ENCODE measurements around the gene MYH7. TPM values are rescaled to one million over a fixed set of nuclear protein-coding genes. Genes with fewer than 3 reads are reported as not detected.

Gene MYH7
- total RNA-seq, 2 experiments from 2014 or later, result not detected

Small RNAs within 50 kb of the gene (microRNA-seq; reads per million reads assigned to microRNA genes)
- gene MIR208A (ENCODE audit: borderline microRNAs expressed, borderline replicate concordance) (not detected), gene MIR208B (ENCODE audit: borderline microRNAs expressed, borderline replicate concordance) (not detected)

Other genes with a start within 250 kb of the MYH7 start
- not detected for gene RNF212B, start 197.7 kb downstream of the MYH7 start, total RNA-seq
- 1 to 10 TPM; 6.3 to 7.8 TPM for gene HOMEZ, start 149.5 kb downstream of the MYH7 start, total RNA-seq
- gene PPP1R3E, start 132.8 kb downstream of the MYH7 start, total RNA-seq, result 10 to 100 TPM; 14.7 to 15.8 TPM
- gene BCL2L2, start 128.8 kb downstream of the MYH7 start, total RNA-seq, result 1 to 10 TPM in 1 of 2 experiments, under 1 TPM in 1; 0.60 to 1.5 TPM
- gene PABPN1, start 114.2 kb downstream of the MYH7 start, total RNA-seq, result 100 to 1,000 TPM; 194 to 204 TPM
- gene SLC22A17, start 82.8 kb downstream of the MYH7 start, total RNA-seq, result 1 to 10 TPM; 3.5 to 4.8 TPM
- gene EFS, start 70.5 kb downstream of the MYH7 start, total RNA-seq, result not detected
- gene IL25, start 62.9 kb downstream of the MYH7 start, total RNA-seq, result not detected
- not detected for gene CMTM5, start 58.6 kb downstream of the MYH7 start, total RNA-seq
- not detected for gene MYH6, start 27.4 kb downstream of the MYH7 start, total RNA-seq
- 10 to 100 TPM; 38.9 to 40.8 TPM for gene NGDN, start 34.0 kb upstream of the MYH7 start, total RNA-seq
- gene ZFHX2, start 116.1 kb upstream of the MYH7 start, total RNA-seq, result under 1 TPM; 0.36 to 0.57 TPM
- gene THTPA, start 120.6 kb upstream of the MYH7 start, total RNA-seq, result 1 to 10 TPM; 6.2 to 6.6 TPM
- 100 to 1,000 TPM; 205 to 216 TPM for gene AP1G2, start 132.1 kb upstream of the MYH7 start, total RNA-seq
- gene JPH4, start 143.1 kb upstream of the MYH7 start, total RNA-seq, result under 1 TPM in 1 of 2 experiments, not detected in 1; 0.05 TPM
- gene DHRS2, start 200.7 kb upstream of the MYH7 start, total RNA-seq, result under 1 TPM; 0.17 to 0.26 TPM